Liver (tissue), 3 donors: ENCODE measurements around the gene DGKD.

Experiments
- ATF3 ChIP-seq: IDR thresholded peaks from 2 replicates; pipeline ENCODE4 v1.6.1; 2016; ENCODE audit warnings: antibody characterized with exemption
- CTCF ChIP-seq: fragments of 150-350 bp; IDR thresholded peaks from 2 replicates; pipeline ENCODE4 v1.5.1; 2017; ENCODE audit warnings: improper control_type of control experiment, low read depth, low read length; ENCODE audit not compliant: missing input control
- EGR1 ChIP-seq, 2 donors: IDR thresholded peaks; 2 replicates each; pipeline ENCODE4 v1.6.1; 2016 to 2018; ENCODE audit warnings: antibody characterized with exemption in 2 of 2, low read depth in 2 of 2
- FOXA1 ChIP-seq: IDR thresholded peaks from 2 replicates; pipeline ENCODE4 v1.6.1; 2016; ENCODE audit warnings: antibody characterized with exemption
- HNF4A ChIP-seq, 2 donors: conservative IDR thresholded peaks; 2 replicates each; pipeline ENCODE4 v1.6.1; 2016; ENCODE audit warnings: antibody characterized with exemption in 2 of 2, mild to moderate bottlenecking in 2 of 2
- JUND ChIP-seq, 2 donors: IDR thresholded peaks; 2 replicates each; pipeline ENCODE4 v1.6.1; 2016; ENCODE audit warnings: antibody characterized with exemption in 2 of 2
- MAX ChIP-seq: IDR thresholded peaks from 2 replicates; pipeline ENCODE4 v1.6.1; 2016; ENCODE audit warnings: antibody characterized with exemption
- RAD21 ChIP-seq, 2 donors: IDR thresholded peaks; 2 replicates each; pipeline ENCODE4 v1.6.1; 2016; ENCODE audit warnings: antibody characterized with exemption in 2 of 2, mild to moderate bottlenecking in 2 of 2
- REST ChIP-seq: IDR thresholded peaks from 2 replicates; pipeline ENCODE4 v1.6.1; 2016; ENCODE audit warnings: antibody characterized with exemption, mild to moderate bottlenecking
- RXRA ChIP-seq, 2 donors: IDR thresholded peaks; 2 replicates each; pipeline ENCODE4 v1.6.1; 2017 to 2018; ENCODE audit warnings: antibody characterized with exemption in 2 of 2, mild to moderate bottlenecking in 1 of 2
- SP1 ChIP-seq: IDR thresholded peaks from 2 replicates; pipeline ENCODE4 v1.6.1; 2018; ENCODE audit warnings: antibody characterized with exemption, mild to moderate bottlenecking
- TAF1 ChIP-seq: conservative IDR thresholded peaks from 2 replicates; pipeline ENCODE4 v1.6.1; 2016; ENCODE audit warnings: antibody characterized with exemption, mild to moderate bottlenecking
- YY1 ChIP-seq: IDR thresholded peaks from 2 replicates; pipeline ENCODE4 v1.6.1; 2016; ENCODE audit warnings: antibody characterized with exemption, mild to moderate bottlenecking
- ZBTB33 ChIP-seq: IDR thresholded peaks from 2 replicates; pipeline ENCODE4 v1.6.1; 2016; ENCODE audit warnings: antibody characterized with exemption
- donor health status: healthy.
- donor health status: healthy.

GRCh38 chr2:233356546-233357308, 2.4 kb downstream of the DGKD start:
- TF ChIP-seq CTCF (no peak), YY1 (no peak), TAF1 (no peak), EGR1 (IDR thresholded peaks at IDR 0.05; ENCODE audit: low read depth in 2 of 2) (no peak), RXRA (IDR thresholded peaks at IDR 0.05) (no peak), HNF4A (conservative IDR thresholded peaks at IDR 0.05) (no peak), FOXA1 (no peak), REST (no peak), MAX (no peak), RAD21 (IDR thresholded peaks at IDR 0.05) (no peak), ATF3 (no peak), SP1 (no peak), JUND (IDR thresholded peaks at IDR 0.05) (no peak), ZBTB33 (no peak)
